H1 (cell line): ENCODE results near the gene TGFB3. TPM values are rescaled to one million over a fixed set of nuclear protein-coding genes. Genes with fewer than 3 reads are reported as not detected.

Source experiments
- CTCF ChIA-PET: fragments of 300-600 bp; sonication (Branson Sonifier 250); formaldehyde crosslinking; loops from one replicate; lab custom pipeline; 2021; ENCODE audit not compliant: partially characterized antibody; lab: Charles Lee
- POLR2A ChIA-PET: fragments of 300-600 bp; sonication (Branson Sonifier 250); formaldehyde crosslinking; loops from one replicate; lab custom pipeline; 2021; ENCODE audit warnings: inconsistent platforms; ENCODE audit not compliant: partially characterized antibody; lab: Charles Lee
- DNase-seq, 2 experiments: peaks; one replicate each; pipeline versions ENCODE4 v3.0.0 to v3.0.0-alpha.2; 2010 to 2022; ENCODE audit warnings: low spot score in 2 of 2, low read depth in 1 of 2, mixed read lengths in 1 of 2
- FAIRE-seq: peaks from 2 replicates; lab custom pipeline; 2011; peaks lifted over from hg19 to GRCh38; lab: Jason Lieb, UNC
- H2AFZ ChIP-seq: 2 replicates; pipeline ENCODE4 v1.8.1; 2012; ENCODE audit warnings: low read length, inconsistent platforms
- H2AK5ac ChIP-seq: 2 replicates; pipeline ENCODE4 v1.6.1; 2013; ENCODE audit warnings: low read depth, low read length
- H2BK120ac ChIP-seq: replicated peaks from 2 replicates; pipeline ENCODE3; 2013; ENCODE audit warnings: low read depth, low read length, inconsistent platforms
- H2BK12ac ChIP-seq: 2 replicates; pipeline ENCODE4 v1.6.1; 2013; ENCODE audit warnings: low read depth, low read length
- H2BK15ac ChIP-seq: 2 replicates; pipeline ENCODE4 v1.6.1; 2013; ENCODE audit warnings: low read length
- H2BK20ac ChIP-seq: 2 replicates; pipeline ENCODE4 v1.6.1; 2013; ENCODE audit warnings: low read length
- H2BK5ac ChIP-seq: 2 replicates; pipeline ENCODE4 v1.6.1; 2013; ENCODE audit warnings: low read depth, low read length
- H3K14ac ChIP-seq: 2 replicates; pipeline ENCODE4 v1.6.1; 2013; ENCODE audit warnings: inconsistent platforms; ENCODE audit not compliant: insufficient read length
- H3K18ac ChIP-seq: 2 replicates; pipeline ENCODE4 v1.6.1; 2013; ENCODE audit warnings: low read length; ENCODE audit errors: extremely low read depth
- H3K23ac ChIP-seq: 2 replicates; pipeline ENCODE4 v1.6.1; 2013; ENCODE audit warnings: inconsistent platforms; ENCODE audit not compliant: insufficient read length
- H3K23me2 ChIP-seq: 2 replicates; pipeline ENCODE4 v1.6.1; 2013; ENCODE audit warnings: low read depth, low read length
- H3K27ac ChIP-seq: 2 replicates; pipeline ENCODE4 v1.6.1; 2011; ENCODE audit warnings: low read depth, low read length, inconsistent platforms
- H3K27me3 ChIP-seq, 4 experiments: replicated peaks in 1 of 4; 1 replicate in 1 of 4; 2 replicates in 3 of 4; pipeline versions ENCODE4 v1.6.1 to v1.8.1; 2011 to 2013; ENCODE audit warnings: low read length in 3 of 4, mild to moderate bottlenecking in 3 of 4, inconsistent platforms in 2 of 4, mixed read lengths in 2 of 4, moderate library complexity in 1 of 4; ENCODE audit not compliant: control insufficient read depth in 3 of 4, insufficient read depth in 3 of 4; ENCODE audit errors: extremely low read depth in 1 of 4
- H3K36me3 ChIP-seq, 4 experiments: 2 replicates each; pipeline versions ENCODE4 v1.6.1 to v1.8.1; 2011 to 2013; ENCODE audit warnings: mild to moderate bottlenecking in 4 of 4, low read length in 3 of 4, moderate library complexity in 2 of 4, control low read depth in 1 of 4, inconsistent platforms in 1 of 4; ENCODE audit not compliant: insufficient read depth in 4 of 4, control insufficient read depth in 2 of 4
- H3K4ac ChIP-seq: replicated peaks from 2 replicates; pipeline ENCODE3; 2013; ENCODE audit warnings: low read length, low read depth, mixed read lengths, inconsistent platforms; ENCODE audit not compliant: insufficient read length
- H3K4me1 ChIP-seq, 4 experiments: replicated peaks in 1 of 4; 1 replicate in 1 of 4; 2 replicates in 3 of 4; pipeline versions ENCODE4 v1.6.1 to v1.8.1; 2011 to 2013; ENCODE audit warnings: low read length in 3 of 4, inconsistent platforms in 2 of 4, mixed read lengths in 1 of 4; ENCODE audit not compliant: insufficient read depth in 4 of 4, control insufficient read depth in 3 of 4
- H3K4me2 ChIP-seq, 2 experiments: 2 replicates each; pipeline versions ENCODE4 v1.6.1 to v1.8.1; 2011 to 2013; ENCODE audit warnings: low read depth in 2 of 2, low read length in 2 of 2, control low read depth in 1 of 2, inconsistent platforms in 1 of 2, mild to moderate bottlenecking in 1 of 2; ENCODE audit not compliant: insufficient read depth in 1 of 2
- H3K4me3 ChIP-seq, 4 experiments: fragments of 200-600, 300-600 bp in 1 of 4; sonication (generic), shearing (Covaris generic), sonication (Bioruptor Twin) in 1 of 4; 2 replicates each; pipeline versions ENCODE4 v1.5.1 to v1.8.1; 2011 to 2016; ENCODE audit warnings: low read length in 4 of 4, low read depth in 3 of 4, control low read depth in 2 of 4, inconsistent platforms in 2 of 4, mild to moderate bottlenecking in 2 of 4, mixed read lengths in 1 of 4, moderate library complexity in 1 of 4; ENCODE audit not compliant: insufficient read depth in 2 of 4; ENCODE audit errors: extremely low read depth in 1 of 4
- H3K56ac ChIP-seq: replicated peaks from 2 replicates; pipeline ENCODE3; 2013; ENCODE audit warnings: low read depth, mild to moderate bottlenecking, mixed read lengths, low read length, inconsistent platforms; ENCODE audit not compliant: insufficient read length
- H3K79me1 ChIP-seq: 2 replicates; pipeline ENCODE4 v1.6.1; 2013; ENCODE audit warnings: low read depth, low read length, control low read depth
- H3K79me2 ChIP-seq, 2 experiments: 2 replicates each; pipeline versions ENCODE4 v1.6.1 to v1.8.1; 2012 to 2013; ENCODE audit warnings: low read length in 2 of 2, mild to moderate bottlenecking in 2 of 2, inconsistent platforms in 1 of 2; ENCODE audit not compliant: insufficient read depth in 2 of 2, control insufficient read depth in 1 of 2
- H3K9ac ChIP-seq, 4 experiments: replicated peaks in 1 of 4; 1 replicate in 1 of 4; 2 replicates in 3 of 4; pipeline versions ENCODE4 v1.6.1 to v1.8.1; 2011 to 2013; ENCODE audit warnings: low read depth in 3 of 4, low read length in 3 of 4, control low read depth in 2 of 4, mild to moderate bottlenecking in 2 of 4, moderate library complexity in 2 of 4, inconsistent platforms in 1 of 4; ENCODE audit errors: extremely low read depth in 1 of 4
- H3K9me3 ChIP-seq, 2 experiments: 2 replicates each; pipeline versions ENCODE4 v1.6.1 to v1.8.1; 2012 to 2013; ENCODE audit warnings: mild to moderate bottlenecking in 2 of 2, moderate library complexity in 2 of 2, control low read depth in 1 of 2, inconsistent platforms in 1 of 2, low read depth in 1 of 2, low read length in 1 of 2, mixed read lengths in 1 of 2; ENCODE audit not compliant: insufficient read depth in 2 of 2
- H4K20me1 ChIP-seq, 2 experiments: replicated peaks in 1 of 2; 2 replicates each; pipeline versions ENCODE3 to v1.8.1; 2011 to 2013; ENCODE audit warnings: inconsistent platforms in 2 of 2, low read length in 2 of 2, mild to moderate bottlenecking in 1 of 2; ENCODE audit not compliant: insufficient read depth in 2 of 2, control insufficient read depth in 1 of 2
- H4K5ac ChIP-seq: 2 replicates; pipeline ENCODE4 v1.6.1; 2013; ENCODE audit warnings: low read length, low read depth, mixed read lengths, inconsistent platforms; ENCODE audit not compliant: insufficient read length
- H4K8ac ChIP-seq: 2 replicates; pipeline ENCODE4 v1.8.0; 2013; ENCODE audit warnings: mild to moderate bottlenecking, moderate library complexity, low read length, inconsistent platforms; ENCODE audit not compliant: insufficient read depth; ENCODE audit errors: extremely low read depth
- H4K91ac ChIP-seq: replicated peaks from 2 replicates; pipeline ENCODE3; 2013; ENCODE audit warnings: low read length, mixed read lengths, inconsistent platforms; ENCODE audit not compliant: insufficient read length
- ATF3 ChIP-seq: IDR thresholded peaks from 2 replicates; pipeline ENCODE4 v1.6.1; 2011; ENCODE audit warnings: low read depth, mild to moderate bottlenecking, low read length; ENCODE audit not compliant: insufficient read depth
- BACH1 ChIP-seq: IDR thresholded peaks from 2 replicates; pipeline ENCODE4 v1.6.1; 2012; ENCODE audit warnings: low read length, improper control_type of control experiment
- CHD2 ChIP-seq: IDR thresholded peaks from 2 replicates; pipeline ENCODE4 v1.6.1; 2012; ENCODE audit warnings: low read length, improper control_type of control experiment
- HDAC2 ChIP-seq, 2 experiments: fragments of 300-600 bp in 1 of 2; sonication (generic) in 1 of 2; IDR thresholded peaks; 2 replicates each; pipeline ENCODE4 v1.6.1; 2011 to 2012; ENCODE audit warnings: low read depth in 2 of 2, low read length in 2 of 2, mild to moderate bottlenecking in 2 of 2, moderate library complexity in 2 of 2, borderline replicate concordance in 1 of 2, inconsistent platforms in 1 of 2
- MAFK ChIP-seq: IDR thresholded peaks from 2 replicates; pipeline ENCODE4 v1.6.1; 2012; ENCODE audit warnings: low read depth, mild to moderate bottlenecking, improper control_type of control experiment, low read length
- RAD21 ChIP-seq, 2 experiments: IDR thresholded peaks in 1 of 2; conservative IDR thresholded peaks in 1 of 2; 2 replicates each; pipeline ENCODE4 v1.6.1; 2011; ENCODE audit warnings: low read depth in 2 of 2, low read length in 2 of 2, improper control_type of control experiment in 1 of 2, inconsistent platforms in 1 of 2, mild to moderate bottlenecking in 1 of 2, moderate library complexity in 1 of 2
- SUZ12 ChIP-seq: fragments of 200-600 bp; sonication (generic); IDR thresholded peaks from 2 replicates; pipeline ENCODE4 v1.6.1; 2012; ENCODE audit warnings: mild to moderate bottlenecking, inconsistent platforms, low read length, moderate library complexity, mixed read lengths
- TBP ChIP-seq: IDR thresholded peaks from 2 replicates; pipeline ENCODE4 v1.6.1; 2011; ENCODE audit warnings: low read depth, low read length, improper control_type of control experiment
- WGBS, 2 experiments: shearing (Covaris generic) in 1 of 2; methylation state at CpG; one replicate each; pipeline versions ENCODE4 v1.1.6 to v1.1.7; 2013 to 2015; ENCODE audit warnings: low lambda C conversion rate in 2 of 2, mixed read lengths in 2 of 2, inconsistent platforms in 1 of 2, low coverage in 1 of 2, missing lambda C conversion rate in 1 of 2; ENCODE audit not compliant: insufficient replicate concordance in 2 of 2, insufficient coverage in 1 of 2, insufficient read length in 1 of 2; ENCODE audit errors: extremely low coverage in 1 of 2, missing lambda C conversion rate in 1 of 2; 5-methylcytosine and 5-hydroxymethylcytosine counted together
- polyA plus RNA-seq, 7 experiments: library from polyadenylated mRNA; depleted of rRNA in 3 of 7; stranded (reverse) in 5 of 7; unstranded in 2 of 7; fragments of >200 nt in 5 of 7; fragments of 200-250 nt in 2 of 7; gene quantifications; 1 replicate in 5 of 7; 2 replicates in 1 of 7; 4 replicates in 1 of 7; pipeline versions ENCODE4 v1.2.1 to v1.2.3, GENCODE V29; 2011 to 2013; ENCODE audit warnings: missing spikeins in 2 of 7, mixed read lengths in 2 of 7
- total RNA-seq: library from RNA; stranded (reverse); fragmentation: NEBNext Ultra II Directional; extraction: Animal tissue kit (Norgen Biotek cat#: 25700); gene quantifications from 2 replicates; pipeline ENCODE4 v1.2.1, GENCODE V29; 2021

TGFB3 gene
- total and polyA plus RNA-seq, 2 of the 8 experiments (the other 6 are each of a cell fraction or from before 2014, with no cell fraction given), result 0.65 to 0.86 TPM

GRCh38 chr14:75977582-75977943 is 4.2 kb downstream of the TGFB3 start:
- no peak overlapping the region for H2BK120ac ChIP-seq
- ChIA-PET POLR2A (interaction anchor here (0.6 to 1.0 kb wide), 3 partner anchors 72 to 206 kb away, joined by 3 to 4 read pairs (median 4); no protein-coding TSS in a partner anchor), CTCF (interaction anchor here (1.0 to 20.1 kb wide), 11 partner anchors 10 to 267 kb away, joined by 3 to 261 read pairs (median 4); no protein-coding TSS in a partner anchor)
- no peak overlapping the region for H3K9ac ChIP-seq
- H4K5ac ChIP-seq, result no peak overlapping the region
- no peak overlapping the region for H2AK5ac ChIP-seq
- no peak for FAIRE-seq
- no peak overlapping the region for H2BK15ac ChIP-seq
- WGBS, 2 experiments, result 79% methylated on average over 3 of the region's 3 CpGs; no CpG with 5 or more reads in 1 of the 2 experiments
- peaks cover 0 to 7% (median 2%) of the 10 kb centered on the region in 4 experiments; a peak in 5 of 7 replicates for H3K4me1 ChIP-seq
- H3K36me3 ChIP-seq, result no peaks in the 10 kb centered on the region
- no peaks in the 10 kb centered on the region for H3K9me3 ChIP-seq
- H2BK12ac ChIP-seq, result no peak overlapping the region
- H3K18ac ChIP-seq, result no peak overlapping the region
- H3K56ac ChIP-seq, result no peak overlapping the region
- H3K4ac ChIP-seq, result no peak overlapping the region
- H3K23me2 ChIP-seq, result peaks cover 4% of the 10 kb centered on the region
- no peak overlapping the region for H4K8ac ChIP-seq
- no peak overlapping the region for H3K14ac ChIP-seq
- no peak overlapping the region for H3K4me2 ChIP-seq
- H2AFZ ChIP-seq, result no peak overlapping the region
- H4K91ac ChIP-seq, result no peak overlapping the region
- no peaks in the 10 kb centered on the region for H3K79me1 ChIP-seq
- H3K4me3 ChIP-seq, result no peak overlapping the region
- no peak overlapping the region for H2BK5ac ChIP-seq
- no peak for DNase-seq
- H2BK20ac ChIP-seq, result no peak overlapping the region
- H3K79me2 ChIP-seq, result no peaks in the 10 kb centered on the region
- no peak overlapping the region for H3K23ac ChIP-seq
- H3K27ac ChIP-seq, result no peak overlapping the region
- no peaks in the 10 kb centered on the region for H4K20me1 ChIP-seq
- H3K27me3 ChIP-seq, result peaks cover 0 to 9% (median 6%) of the 10 kb centered on the region in 4 experiments; a peak in 3 of 7 replicates
- no peak for TF ChIP-seq CHD2
- no peak for TF ChIP-seq TBP
- no peak for TF ChIP-seq MAFK
- no peak for TF ChIP-seq ATF3
- TF ChIP-seq HDAC2 (IDR thresholded peaks at IDR 0.05; ENCODE audit: borderline replicate concordance in 1 of 2, low read depth in 2 of 2, low read length in 2 of 2), result no peak
- TF ChIP-seq BACH1, result no peak
- TF ChIP-seq RAD21 (IDR thresholded peaks at IDR 0.05 in 1 of 2, conservative IDR thresholded peaks at IDR 0.05 in 1 of 2; ENCODE audit: low read depth in 2 of 2, low read length in 2 of 2), result no peak
- no peak for TF ChIP-seq SUZ12
